C4-2B (cell line): ENCODE results near the gene SLC25A3.
"Not testable (repeated sequence)": the region's sequence is repeated elsewhere in the genome, so short reads cannot be mapped to it uniquely, and the experiment has no call there.

Experiments
- H3K27ac ChIP-seq: fragments of 450-650 bp; 2 replicates; pipeline ENCODE4 v1.5.1; 2017
- ZFX ChIP-seq: fragments of 450-650 bp; IDR thresholded peaks from 2 replicates; pipeline ENCODE4 v1.6.1; 2017
- TF ChIP-seq, protein P1 (sequence below): fragments of 450-650 bp; conservative IDR thresholded peaks from 2 replicates; pipeline ENCODE4 v1.5.1; 2017; ENCODE audit warnings: mild to moderate bottlenecking

The SLC25A3 gene

GRCh38 chr12:98595243-98595988, 1.9 kb downstream of the SLC25A3 start:
- no peak overlapping the region for H3K27ac ChIP-seq
- no peak for TF ChIP-seq ZFX
- TF ChIP-seq, protein P1, sequence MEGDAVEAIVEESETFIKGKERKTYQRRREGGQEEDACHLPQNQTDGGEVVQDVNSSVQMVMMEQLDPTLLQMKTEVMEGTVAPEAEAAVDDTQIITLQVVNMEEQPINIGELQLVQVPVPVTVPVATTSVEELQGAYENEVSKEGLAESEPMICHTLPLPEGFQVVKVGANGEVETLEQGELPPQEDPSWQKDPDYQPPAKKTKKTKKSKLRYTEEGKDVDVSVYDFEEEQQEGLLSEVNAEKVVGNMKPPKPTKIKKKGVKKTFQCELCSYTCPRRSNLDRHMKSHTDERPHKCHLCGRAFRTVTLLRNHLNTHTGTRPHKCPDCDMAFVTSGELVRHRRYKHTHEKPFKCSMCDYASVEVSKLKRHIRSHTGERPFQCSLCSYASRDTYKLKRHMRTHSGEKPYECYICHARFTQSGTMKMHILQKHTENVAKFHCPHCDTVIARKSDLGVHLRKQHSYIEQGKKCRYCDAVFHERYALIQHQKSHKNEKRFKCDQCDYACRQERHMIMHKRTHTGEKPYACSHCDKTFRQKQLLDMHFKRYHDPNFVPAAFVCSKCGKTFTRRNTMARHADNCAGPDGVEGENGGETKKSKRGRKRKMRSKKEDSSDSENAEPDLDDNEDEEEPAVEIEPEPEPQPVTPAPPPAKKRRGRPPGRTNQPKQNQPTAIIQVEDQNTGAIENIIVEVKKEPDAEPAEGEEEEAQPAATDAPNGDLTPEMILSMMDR, result no peak

DNA sequence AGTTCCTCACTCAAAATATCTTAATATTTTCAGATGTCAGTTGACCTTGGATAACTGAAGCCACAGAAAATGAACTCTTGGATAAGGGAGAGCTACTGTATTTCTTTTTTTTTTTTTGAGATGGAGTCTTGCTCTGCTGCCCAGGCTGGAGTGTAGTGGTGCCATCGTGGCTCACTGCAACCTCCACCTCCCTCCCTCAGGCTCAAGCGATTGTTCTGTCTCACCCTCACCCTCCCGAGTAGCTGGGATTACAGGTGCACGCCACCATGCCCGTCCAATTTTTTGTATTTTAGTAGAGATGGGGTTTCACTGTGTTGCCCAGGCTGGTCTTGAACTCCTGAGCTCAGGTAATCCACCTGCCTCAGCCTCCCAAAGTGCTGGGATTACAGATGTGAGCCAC, 3.8 kb downstream of the SLC25A3 start:
- not testable (repeated sequence) for H3K27ac ChIP-seq

- TF ChIP-seq, protein P1, result no peak
- TF ChIP-seq ZFX, result no peak
- H3K27ac ChIP-seq, result no peak overlapping the region
Measured at GRCh38 chr12:98601924-98602323, 8.4 kb downstream of the SLC25A3 start.

DNA sequence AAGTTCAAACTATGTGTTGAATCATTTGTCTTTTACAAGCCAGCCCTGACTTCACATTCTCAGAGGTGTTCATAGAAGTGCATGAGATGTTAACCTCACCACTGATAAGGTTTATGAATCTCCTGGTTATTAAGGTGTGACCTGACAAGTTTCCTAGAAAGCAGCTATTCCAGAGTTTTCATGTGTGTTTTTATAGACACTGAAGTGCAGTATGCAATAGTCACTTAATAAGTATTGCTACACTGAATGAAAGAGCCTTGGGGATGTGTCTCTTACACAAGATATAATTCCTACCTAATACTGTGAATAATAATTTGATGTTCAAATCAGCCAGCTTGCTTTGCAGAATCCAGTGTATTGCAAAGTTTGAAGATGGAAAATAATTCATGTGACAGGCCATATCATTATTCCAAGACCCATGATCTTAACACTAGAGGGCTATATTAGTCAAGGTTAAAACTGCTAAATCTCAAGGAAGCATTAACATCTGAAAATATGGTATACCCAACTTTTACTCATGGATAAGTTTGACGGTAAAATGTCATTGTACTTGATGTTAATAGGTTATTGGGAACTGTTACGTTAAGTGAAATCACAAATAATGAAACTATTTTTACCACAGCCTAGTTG, 13.0 kb downstream of the SLC25A3 start:
- H3K27ac ChIP-seq, result no peak overlapping the region

DNA sequence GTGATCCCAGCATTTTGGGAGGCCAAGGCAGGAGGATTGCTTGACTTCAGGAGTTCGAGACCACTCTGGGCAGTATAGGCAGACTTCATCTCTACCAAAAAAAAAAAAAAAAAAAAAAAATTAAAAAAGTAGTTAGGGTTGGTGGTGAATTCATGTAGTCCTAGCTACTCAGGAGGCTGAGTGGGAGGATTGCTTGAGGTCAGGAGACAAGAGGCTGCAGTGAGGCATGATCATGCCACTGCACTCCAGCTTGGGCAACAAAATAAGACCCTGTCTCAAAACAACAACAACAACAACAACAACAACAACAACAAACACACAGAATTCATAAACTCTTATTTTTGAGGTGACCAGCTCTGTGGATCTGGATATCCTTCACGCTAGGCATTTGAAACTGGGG, 17.1 kb downstream of the SLC25A3 start:
- H3K27ac ChIP-seq, result no peak overlapping the region
- TF ChIP-seq, protein P1, result no peak
- TF ChIP-seq ZFX, result no peak

More for the DNA sequence above, 13.0 kb downstream of the SLC25A3 start:
- no peak for TF ChIP-seq ZFX
- TF ChIP-seq, protein P1, result no peak

DNA sequence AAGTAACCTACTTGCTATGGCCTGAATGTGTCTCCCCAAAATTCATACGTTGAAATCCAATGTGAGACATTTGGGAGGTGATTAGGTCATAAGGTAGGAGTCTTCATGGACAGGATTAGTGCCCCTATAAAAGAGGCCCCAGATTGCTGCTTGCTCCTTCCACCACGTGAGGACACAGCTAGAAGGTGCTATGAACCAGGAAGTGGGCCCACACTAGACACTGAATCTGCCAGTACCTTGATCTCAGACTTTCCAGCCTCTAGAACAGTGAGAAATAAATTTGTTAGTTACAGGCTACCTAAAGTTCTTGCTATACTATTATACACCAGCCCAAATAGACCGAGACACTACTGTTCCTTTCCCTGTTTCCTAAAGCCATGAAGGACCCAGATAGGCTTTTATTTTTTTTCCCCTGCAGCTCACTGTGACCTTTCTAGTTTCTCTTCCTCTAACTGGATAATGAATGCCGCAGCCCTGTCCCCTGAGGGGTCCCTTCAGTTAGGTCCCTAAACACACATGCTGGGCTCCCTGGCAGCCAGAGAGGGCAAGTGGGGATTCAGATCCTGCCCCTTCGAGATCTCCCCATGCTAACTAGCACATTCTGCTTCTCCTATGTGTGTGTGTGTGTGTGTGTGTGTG, 19.3 kb downstream of the SLC25A3 start:
- no peak overlapping the region for H3K27ac ChIP-seq
- TF ChIP-seq ZFX, result no peak
- TF ChIP-seq, protein P1, result no peak

- TF ChIP-seq ZFX, result no peak
- TF ChIP-seq, protein P1, result no peak
- no peak overlapping the region for H3K27ac ChIP-seq
Measured at GRCh38 chr12:98618952-98619351, 25.5 kb downstream of the SLC25A3 start.
